Hepatocyte (in vitro differentiated cells): ENCODE measurements around the gene SDK1. TPM values are rescaled to one million over a fixed set of nuclear protein-coding genes. Genes with fewer than 3 reads are reported as not detected.

Experiments used
- DNase-seq: peaks from one replicate; pipeline ENCODE4 v3.0.0-alpha.2; 2016; ENCODE audit warnings: low spot score
- H2AFZ ChIP-seq: fragments of 200-600 bp; sonication (generic); 2 replicates; pipeline ENCODE4 v1.6.0; 2016; ENCODE audit warnings: antibody characterized with exemption, mild to moderate bottlenecking
- H3K27ac ChIP-seq: fragments of 200-600 bp; sonication (generic); 2 replicates; pipeline ENCODE4 v1.5.1; 2016; ENCODE audit warnings: mild to moderate bottlenecking
- H3K27me3 ChIP-seq: fragments of 200-600 bp; sonication (generic); 2 replicates; pipeline ENCODE4 v1.6.1; 2016
- H3K36me3 ChIP-seq: fragments of 200-600 bp; sonication (generic); replicated peaks from 2 replicates; pipeline ENCODE4 v1.5.1; 2016; ENCODE audit warnings: low read depth; ENCODE audit not compliant: insufficient read depth
- H3K4me1 ChIP-seq: fragments of 200-600 bp; sonication (generic); 2 replicates; pipeline ENCODE4 v1.5.1; 2016; ENCODE audit warnings: mild to moderate bottlenecking, moderate library complexity; ENCODE audit not compliant: insufficient read depth
- H3K4me2 ChIP-seq: fragments of 200-600 bp; sonication (generic); 2 replicates; pipeline ENCODE4 v1.6.0; 2016
- H3K4me3 ChIP-seq: fragments of 200-600 bp; sonication (generic); 2 replicates; pipeline ENCODE4 v1.5.1; 2016; ENCODE audit warnings: mild to moderate bottlenecking
- H3K79me2 ChIP-seq: fragments of 200-600 bp; sonication (generic); 2 replicates; pipeline ENCODE4 v1.6.0; 2017; ENCODE audit warnings: mild to moderate bottlenecking
- H3K9me2 ChIP-seq: fragments of 200-600 bp; sonication (generic); replicated peaks from 2 replicates; pipeline ENCODE4 v1.6.0; 2017; ENCODE audit warnings: mild to moderate bottlenecking; ENCODE audit not compliant: insufficient read depth
- H3K9me3 ChIP-seq: fragments of 200-600 bp; sonication (generic); 2 replicates; pipeline ENCODE4 v1.5.1; 2016; ENCODE audit warnings: low read depth, mild to moderate bottlenecking
- H4K20me1 ChIP-seq: fragments of 200-600 bp; sonication (generic); 2 replicates; pipeline ENCODE4 v1.6.0; 2016; ENCODE audit warnings: mild to moderate bottlenecking; ENCODE audit not compliant: insufficient read depth, poor library complexity, severe bottlenecking
- CTCF ChIP-seq: fragments of 200-600 bp; sonication (generic); IDR thresholded peaks from 2 replicates; pipeline ENCODE4 v1.5.1; 2016; ENCODE audit warnings: antibody characterized with exemption, mild to moderate bottlenecking; ENCODE audit not compliant: poor library complexity
- EZH2 ChIP-seq: fragments of 200-600 bp; sonication (generic); IDR thresholded peaks from 2 replicates; pipeline ENCODE4 v1.6.1; 2016; ENCODE audit warnings: antibody characterized with exemption, mild to moderate bottlenecking, borderline replicate concordance
- EZH2phosphoT487 ChIP-seq: fragments of 200-600 bp; sonication (generic); IDR thresholded peaks from one replicate; pipeline ENCODE4 v1.6.1; 2018; ENCODE audit warnings: antibody characterized with exemption, mild to moderate bottlenecking, low read depth, moderate library complexity; ENCODE audit not compliant: unreplicated experiment, severe bottlenecking
- WGBS: methylation state at CpG from one replicate; pipeline ENCODE4 v1.1.6; 2016; ENCODE audit warnings: low lambda C conversion rate; ENCODE audit errors: missing lambda C conversion rate; 5-methylcytosine and 5-hydroxymethylcytosine counted together
- polyA plus RNA-seq: library from polyadenylated mRNA; unstranded; fragments of >200 nt; fragmentation: Nextera tagmentation; extraction: Ambion mirVana; gene quantifications from 2 replicates; pipeline ENCODE4 v1.2.1, GENCODE V29; 2016
- total RNA-seq: library from RNA; depleted of rRNA; stranded (reverse); fragments of >200 nt; gene quantifications from 2 replicates; pipeline ENCODE4 v1.2.3, GENCODE V29; 2014

Gene SDK1
- total and polyA plus RNA-seq, 2 experiments from 2014 or later, result 4.3 to 10.0 TPM

- H3K9me3 ChIP-seq, result no peaks in the 10 kb centered on the region
- H3K27me3 ChIP-seq, result no peaks in the 10 kb centered on the region
- 87% methylated on average over 12 of the region's 12 CpGs for WGBS
- no peaks in the 10 kb centered on the region for H4K20me1 ChIP-seq
- no peak overlapping the region for H3K4me3 ChIP-seq
- no peaks in the 10 kb centered on the region for H3K4me1 ChIP-seq
- H3K27ac ChIP-seq, result no peak overlapping the region
- TF ChIP-seq EZH2, result no peak
- TF ChIP-seq EZH2phosphoT487, result no peak
- TF ChIP-seq CTCF, result no peak
- no peak overlapping the region for H3K4me2 ChIP-seq
- no peaks in the 10 kb centered on the region for H3K79me2 ChIP-seq
- H3K9me2 ChIP-seq, result no peaks in the 10 kb centered on the region
- no peaks in the 10 kb centered on the region for H3K36me3 ChIP-seq
- H2AFZ ChIP-seq, result no peak overlapping the region
- DNase-seq, result no peak
Measured at GRCh38 chr7:3345699-3346481, 44.8 kb downstream of the SDK1 start.

- WGBS, result 87% methylated on average over 2 of the region's 2 CpGs
- H3K4me1 ChIP-seq, result no peaks in the 10 kb centered on the region
- no peak overlapping the region for H3K4me2 ChIP-seq
- no peak overlapping the region for H3K4me3 ChIP-seq
- H3K79me2 ChIP-seq, result no peaks in the 10 kb centered on the region
- no peaks in the 10 kb centered on the region for H3K9me3 ChIP-seq
- TF ChIP-seq CTCF (no peak), EZH2phosphoT487 (no peak), EZH2 (no peak)
- no peaks in the 10 kb centered on the region for H3K27me3 ChIP-seq
- no peak for DNase-seq
- H3K36me3 ChIP-seq, result no peaks in the 10 kb centered on the region
- no peaks in the 10 kb centered on the region for H3K9me2 ChIP-seq
- H2AFZ ChIP-seq, result no peak overlapping the region
- no peaks in the 10 kb centered on the region for H4K20me1 ChIP-seq
- H3K27ac ChIP-seq, result no peak overlapping the region
Measured at GRCh38 chr7:3349126-3349525, 48.1 kb downstream of the SDK1 start.

- no peaks in the 10 kb centered on the region for H3K9me3 ChIP-seq
- H3K36me3 ChIP-seq, result no peaks in the 10 kb centered on the region
- H3K9me2 ChIP-seq, result no peaks in the 10 kb centered on the region
- no peaks in the 10 kb centered on the region for H4K20me1 ChIP-seq
- H3K27me3 ChIP-seq, result no peaks in the 10 kb centered on the region
- no peak for TF ChIP-seq CTCF
- TF ChIP-seq EZH2, result no peak
- TF ChIP-seq EZH2phosphoT487, result no peak
- 79% methylated on average over 6 of the region's 6 CpGs for WGBS
- H3K4me2 ChIP-seq, result no peak overlapping the region
- no peak overlapping the region for H2AFZ ChIP-seq
- no peak overlapping the region for H3K27ac ChIP-seq
- no peaks in the 10 kb centered on the region for H3K79me2 ChIP-seq
- no peak for DNase-seq
- no peak overlapping the region for H3K4me3 ChIP-seq
- no peaks in the 10 kb centered on the region for H3K4me1 ChIP-seq
Measured at GRCh38 chr7:3356173-3356572, 55.1 kb downstream of the SDK1 start.
